GM23248 (cell line): Measurements from ENCODE around the gene NUP188.

ENCODE experiments used
- EZH2 ChIP-seq: fragments of 200-600 bp; sonication (generic); IDR thresholded peaks from 2 replicates; pipeline ENCODE4 v1.6.1; 2018; ENCODE audit warnings: antibody characterized with exemption, mild to moderate bottlenecking; ENCODE audit not compliant: insufficient read depth, poor library complexity, severe bottlenecking
- EZH2phosphoT487 ChIP-seq: fragments of 200-600 bp; sonication (generic); IDR thresholded peaks from 2 replicates; pipeline ENCODE4 v1.6.1; 2018; ENCODE audit warnings: antibody characterized with exemption, moderate library complexity, mild to moderate bottlenecking, low read depth; ENCODE audit not compliant: insufficient read depth

DNA sequence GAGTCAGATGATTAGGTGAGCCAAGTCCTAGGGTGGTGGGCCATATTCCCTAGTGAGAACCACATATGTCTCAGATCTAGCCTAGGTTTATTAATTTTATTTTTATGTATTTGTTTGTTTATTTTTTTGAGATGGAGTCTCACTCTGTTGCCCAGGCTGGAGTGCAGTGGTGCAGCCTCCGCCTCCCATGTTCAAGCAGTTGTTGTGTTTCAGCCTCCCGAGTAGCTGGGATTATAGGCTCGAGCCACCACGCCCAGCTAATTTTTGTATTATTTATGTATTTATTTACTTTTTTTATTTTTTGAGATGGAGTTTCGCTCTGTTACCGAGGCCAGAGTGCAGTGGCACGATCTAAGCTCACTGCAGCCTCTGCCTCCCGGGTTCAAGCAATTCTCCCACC is 36.0 kb downstream of the NUP188 start:
- TF ChIP-seq EZH2phosphoT487 (no peak), EZH2 (no peak)
